HUES64 (cell line): ENCODE measurements around the gene SNX15.

Experiments
- H3K27ac ChIP-seq: 2 replicates; pipeline ENCODE4 v1.7.0; 2013; ENCODE audit warnings: low read depth, low read length, inconsistent platforms
- H3K27me3 ChIP-seq: 2 replicates; pipeline ENCODE4 v1.6.1; 2013; ENCODE audit warnings: mild to moderate bottlenecking, low read length; ENCODE audit not compliant: insufficient read depth
- H3K36me3 ChIP-seq: 2 replicates; pipeline ENCODE4 v1.6.1; 2013; ENCODE audit warnings: mild to moderate bottlenecking, low read length; ENCODE audit not compliant: insufficient read depth
- H3K4me1 ChIP-seq: 2 replicates; pipeline ENCODE4 v1.6.1; 2013; ENCODE audit warnings: mild to moderate bottlenecking, low read length, moderate library complexity; ENCODE audit not compliant: insufficient read depth
- H3K4me3 ChIP-seq: 2 replicates; pipeline ENCODE4 v1.5.1; 2013; ENCODE audit warnings: mild to moderate bottlenecking, low read length, moderate library complexity
- H3K9ac ChIP-seq: 2 replicates; pipeline ENCODE4 v1.6.1; 2013; ENCODE audit warnings: mild to moderate bottlenecking, low read depth, low read length
- H3K9me3 ChIP-seq: 2 replicates; pipeline ENCODE4 v1.6.1; 2013; ENCODE audit warnings: low read depth, low read length; ENCODE audit not compliant: insufficient read depth
- WGBS: fragments of 150-250, 120-280 bp; methylation state at CpG from one replicate; pipeline ENCODE4 v1.1.7; 2013; ENCODE audit warnings: missing lambda C conversion rate; 5-methylcytosine and 5-hydroxymethylcytosine counted together

SNX15 gene

DNA sequence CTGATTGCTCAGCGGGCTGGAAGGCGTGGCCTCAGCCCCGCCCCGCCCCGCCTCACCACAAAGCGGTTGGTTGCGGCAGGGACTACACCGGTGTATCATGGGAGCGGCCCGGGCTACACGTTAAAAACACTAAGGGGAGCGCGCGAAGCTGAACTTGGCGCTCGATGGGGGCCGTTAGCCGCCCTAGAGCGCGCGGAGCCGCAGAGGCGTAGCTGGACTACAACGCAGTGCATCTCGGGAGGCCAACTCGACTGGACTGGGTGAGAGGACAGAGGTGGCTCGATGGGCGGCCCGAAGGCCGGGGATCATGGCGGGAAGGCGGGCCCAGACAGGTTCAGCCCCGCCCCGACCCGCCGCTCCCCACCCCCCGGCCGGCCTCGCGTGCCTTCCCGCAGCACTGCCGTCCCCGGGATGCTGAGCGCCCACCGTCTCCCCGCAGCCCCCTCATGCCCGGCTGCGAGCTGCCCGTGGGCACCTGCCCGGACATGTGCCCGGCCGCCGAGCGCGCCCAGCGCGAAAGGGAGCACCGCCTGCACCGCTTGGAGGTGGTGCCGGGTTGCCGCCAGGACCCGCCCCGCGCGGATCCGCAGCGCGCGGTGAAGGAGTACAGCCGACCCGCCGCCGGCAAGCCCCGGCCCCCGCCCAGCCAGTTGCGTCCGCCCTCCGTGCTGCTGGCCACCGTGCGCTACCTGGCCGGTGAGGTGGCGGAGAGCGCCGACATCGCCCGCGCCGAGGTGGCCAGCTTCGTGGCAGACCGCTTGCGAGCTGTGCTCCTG, 13.8 kb downstream of the SNX15 start, which contains the start of gene SAC3D1:
SAC3D1 (plus strand) TSS at position 364 of the 776 bp plus-strand sequence; CDS start at position 447, 83 bp downstream.
- Histone ChIP-seq H3K27ac (peak within 1 kb of the TSS; percentile 95), H3K9ac (peak within 1 kb of the TSS; percentile 90), H3K27me3 (no peaks in the 10 kb centered on the region), H3K4me1 (peaks cover 5% of the 10 kb centered on the region; the same call in 1 of the 2 replicates), H3K36me3 (peaks cover 34% of the 10 kb centered on the region), H3K9me3 (no peaks in the 10 kb centered on the region), H3K4me3 (peak within 1 kb of the TSS; percentile 95)
- WGBS: under 1% methylated on average over 91 of the region's 91 CpGs

DNA sequence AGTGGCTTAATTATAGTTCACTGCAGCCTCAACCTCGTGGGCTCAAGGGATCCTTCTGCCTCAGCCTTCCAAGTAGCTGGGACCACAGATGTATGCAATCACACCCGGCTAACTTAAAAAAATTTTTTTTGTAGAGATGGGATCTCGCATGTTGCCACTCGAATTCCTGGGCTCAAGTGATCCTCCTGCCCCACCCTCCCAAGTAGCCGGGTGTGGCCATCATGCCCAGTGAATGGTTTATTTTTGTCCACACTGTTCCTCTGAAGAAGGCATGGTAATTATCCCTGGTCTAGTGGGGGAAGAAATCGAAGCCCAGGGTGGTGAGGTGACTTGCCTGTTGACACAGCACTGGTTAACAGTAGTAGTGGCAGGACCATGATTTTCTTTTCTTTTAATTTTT, 15.7 kb downstream of the SNX15 start:
- Histone ChIP-seq H3K9ac (no peak overlapping the region), H3K4me1 (peaks cover 5% of the 10 kb centered on the region; the same call in 1 of the 2 replicates), H3K4me3 (no peak overlapping the region; the same call in 1 of the 2 replicates), H3K9me3 (no peaks in the 10 kb centered on the region), H3K27me3 (no peaks in the 10 kb centered on the region), H3K36me3 (peaks cover 36% of the 10 kb centered on the region), H3K27ac (no peak overlapping the region)
- 97% methylated on average over 6 of the region's 6 CpGs for WGBS

DNA sequence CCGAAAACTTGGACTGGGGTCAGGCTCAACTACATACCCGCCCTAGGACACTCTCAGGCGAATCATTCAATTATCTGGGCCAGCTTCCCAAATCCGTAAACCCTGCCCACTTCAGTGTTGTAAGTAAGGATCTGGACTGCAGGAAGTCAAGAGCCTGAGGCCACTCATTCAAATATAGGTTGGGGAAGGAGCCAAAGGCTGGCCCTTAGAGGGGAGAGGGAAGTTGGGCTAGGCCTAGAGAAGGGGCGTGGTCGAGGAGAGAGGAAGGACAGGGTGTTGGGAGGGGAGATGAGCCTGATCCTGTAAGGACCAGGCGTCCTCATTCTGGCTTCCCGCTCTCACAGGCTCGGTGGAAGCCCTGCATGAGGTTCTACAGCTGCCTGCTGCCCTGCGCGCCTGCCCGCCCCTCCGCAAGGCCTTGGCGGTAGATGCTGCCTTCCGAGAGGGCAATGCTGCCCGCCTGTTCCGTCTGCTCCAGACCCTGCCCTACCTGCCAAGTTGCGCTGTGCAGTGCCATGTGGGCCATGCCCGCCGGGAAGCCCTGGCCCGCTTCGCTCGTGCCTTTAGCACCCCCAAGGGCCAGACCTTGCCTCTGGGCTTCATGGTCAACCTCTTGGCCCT, 16.8 kb downstream of the SNX15 start:
- peaks cover 33% of the 10 kb centered on the region for H3K36me3 ChIP-seq
- no peak overlapping the region for H3K9ac ChIP-seq
- H3K4me1 ChIP-seq: peaks cover 5% of the 10 kb centered on the region; the same call in 1 of the 2 replicates
- no peak overlapping the region for H3K4me3 ChIP-seq
- 96% methylated on average over 23 of the region's 23 CpGs for WGBS
- no peaks in the 10 kb centered on the region for H3K27me3 ChIP-seq
- no peak overlapping the region for H3K27ac ChIP-seq
- no peaks in the 10 kb centered on the region for H3K9me3 ChIP-seq

DNA sequence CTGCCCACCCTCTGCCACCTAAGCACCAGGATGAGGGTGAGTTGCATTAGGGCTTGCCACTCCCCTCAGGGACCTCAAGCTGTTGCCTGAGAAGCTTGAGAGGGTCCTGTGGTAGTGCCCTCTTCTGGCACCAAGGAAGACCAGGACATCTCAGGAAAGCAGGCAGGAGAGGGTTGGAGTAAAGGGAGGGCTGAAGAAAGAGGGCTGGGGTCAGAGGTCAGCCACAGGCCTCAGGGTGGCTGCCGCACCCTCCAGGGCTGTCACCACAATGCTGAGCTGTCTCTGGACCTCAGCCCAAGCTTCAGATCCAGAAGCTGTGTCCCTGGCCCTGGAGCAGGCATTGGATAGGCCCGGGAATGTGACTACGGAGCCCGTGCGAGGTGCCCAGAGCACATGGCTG, 17.8 kb downstream of the SNX15 start:
- Histone ChIP-seq H3K27ac (no peak overlapping the region), H3K9ac (no peak overlapping the region), H3K27me3 (no peaks in the 10 kb centered on the region), H3K4me3 (no peak overlapping the region), H3K9me3 (no peaks in the 10 kb centered on the region), H3K36me3 (peaks cover 33% of the 10 kb centered on the region), H3K4me1 (peaks cover 5% of the 10 kb centered on the region; the same call in 1 of the 2 replicates)
- 95% methylated on average over 5 of the region's 5 CpGs for WGBS

DNA sequence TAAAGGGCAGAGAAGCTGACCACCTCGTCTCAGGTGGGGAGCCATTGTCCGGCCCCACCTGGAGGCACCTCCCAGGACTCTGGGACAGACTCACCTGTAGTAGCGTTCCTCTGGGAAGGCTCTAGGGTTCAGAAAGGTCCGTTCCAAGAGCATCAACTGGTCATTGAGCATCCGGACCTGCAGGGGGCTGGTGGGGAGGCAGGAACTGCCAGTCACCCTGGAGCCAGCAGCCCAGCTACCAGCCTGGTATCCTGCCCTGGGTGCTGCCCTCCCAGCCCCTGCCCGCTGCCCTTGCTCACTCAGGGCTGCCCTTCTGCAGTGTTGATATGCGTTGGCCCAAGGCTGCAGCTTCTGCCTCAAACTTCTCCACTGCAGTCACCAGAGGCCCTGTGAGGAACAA, 18.5 kb downstream of the SNX15 start:
- Histone ChIP-seq H3K27me3 (no peaks in the 10 kb centered on the region), H3K4me1 (no peaks in the 10 kb centered on the region), H3K36me3 (peaks cover 33% of the 10 kb centered on the region), H3K27ac (no peak overlapping the region), H3K9me3 (no peaks in the 10 kb centered on the region), H3K9ac (no peak overlapping the region), H3K4me3 (no peak overlapping the region)
- 92% methylated on average over 7 of the region's 7 CpGs for WGBS

DNA sequence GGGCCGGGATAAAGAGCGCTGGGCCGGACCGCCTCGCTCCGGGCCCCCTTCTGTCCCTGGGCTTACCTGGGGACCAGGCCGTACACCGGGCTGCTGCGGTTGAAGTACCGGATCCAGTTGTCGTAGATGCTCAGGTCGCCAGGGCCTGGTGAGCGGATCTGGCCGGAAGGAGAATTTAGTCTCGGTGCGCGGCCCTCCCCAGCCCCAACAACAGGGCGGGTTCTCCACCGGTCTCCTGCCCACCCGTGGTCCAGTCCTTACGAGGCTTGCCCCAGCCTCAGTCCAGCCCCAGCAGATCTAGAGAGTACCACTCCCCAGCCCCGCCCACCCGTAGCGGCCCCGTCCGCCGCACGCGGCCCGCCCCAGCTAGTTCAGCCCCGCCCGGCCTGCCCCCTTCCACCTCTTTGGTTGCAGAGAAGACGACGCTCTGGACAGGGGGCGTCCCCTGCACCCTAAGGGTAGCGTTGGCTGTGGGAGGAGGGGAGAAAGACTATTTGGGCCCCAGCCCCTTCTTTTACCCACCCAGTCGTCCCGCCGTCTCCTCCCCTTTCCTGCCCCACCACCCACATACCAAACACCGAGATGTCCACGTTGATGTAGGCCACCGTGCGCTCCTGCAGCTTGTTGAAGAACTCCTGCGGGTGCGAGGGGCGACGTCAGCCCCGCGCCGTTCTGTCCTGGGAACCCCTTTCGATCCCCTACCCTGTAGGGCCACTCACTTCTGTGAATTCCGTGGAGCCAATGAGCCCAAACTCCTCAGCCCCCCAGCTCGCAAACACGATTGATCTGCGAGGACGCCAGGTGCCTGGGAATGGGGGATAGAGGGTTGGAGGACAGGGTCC, 20.6 kb downstream of the SNX15 start:
- Histone ChIP-seq H3K27me3 (no peaks in the 10 kb centered on the region), H3K4me1 (no peaks in the 10 kb centered on the region), H3K36me3 (peaks cover 33% of the 10 kb centered on the region), H3K27ac (no peak overlapping the region), H3K9ac (no peak overlapping the region), H3K9me3 (no peaks in the 10 kb centered on the region), H3K4me3 (0 out of 2 replicates have a peak overlapping the region, but pooled peaks have one; percentile 10)
- 77% methylated on average over 41 of the region's 56 CpGs for WGBS

DNA sequence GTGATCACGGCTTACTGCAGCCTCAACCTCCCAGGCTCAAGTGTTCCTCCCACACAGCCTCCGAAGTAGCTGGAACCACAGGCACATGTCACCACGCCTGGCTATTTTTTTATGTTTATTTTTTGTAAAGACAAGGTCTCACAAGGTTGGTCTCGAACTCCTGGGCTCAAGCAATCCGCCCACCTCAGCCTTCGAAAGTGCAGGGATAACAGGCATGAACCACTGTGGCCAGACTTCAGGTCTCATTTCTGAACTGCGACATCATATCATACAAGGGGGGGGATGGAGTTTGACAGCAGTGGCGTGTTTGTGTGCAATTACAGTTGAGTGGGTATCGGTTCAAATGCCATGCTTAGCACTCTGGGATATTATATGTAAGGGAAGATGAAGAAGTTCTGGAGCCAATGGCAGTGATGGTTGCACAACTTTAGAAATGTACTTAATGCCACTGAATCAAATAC, 24.2 kb downstream of the SNX15 start:
- Histone ChIP-seq H3K9ac (no peak overlapping the region), H3K36me3 (0 out of 2 replicates have a peak, but pooled peaks cover 2% of the 10 kb centered on the region), H3K4me3 (no peak overlapping the region), H3K9me3 (no peaks in the 10 kb centered on the region), H3K27ac (no peak overlapping the region), H3K27me3 (no peaks in the 10 kb centered on the region), H3K4me1 (no peaks in the 10 kb centered on the region)
- WGBS: 95% methylated on average over 9 of the region's 9 CpGs

DNA sequence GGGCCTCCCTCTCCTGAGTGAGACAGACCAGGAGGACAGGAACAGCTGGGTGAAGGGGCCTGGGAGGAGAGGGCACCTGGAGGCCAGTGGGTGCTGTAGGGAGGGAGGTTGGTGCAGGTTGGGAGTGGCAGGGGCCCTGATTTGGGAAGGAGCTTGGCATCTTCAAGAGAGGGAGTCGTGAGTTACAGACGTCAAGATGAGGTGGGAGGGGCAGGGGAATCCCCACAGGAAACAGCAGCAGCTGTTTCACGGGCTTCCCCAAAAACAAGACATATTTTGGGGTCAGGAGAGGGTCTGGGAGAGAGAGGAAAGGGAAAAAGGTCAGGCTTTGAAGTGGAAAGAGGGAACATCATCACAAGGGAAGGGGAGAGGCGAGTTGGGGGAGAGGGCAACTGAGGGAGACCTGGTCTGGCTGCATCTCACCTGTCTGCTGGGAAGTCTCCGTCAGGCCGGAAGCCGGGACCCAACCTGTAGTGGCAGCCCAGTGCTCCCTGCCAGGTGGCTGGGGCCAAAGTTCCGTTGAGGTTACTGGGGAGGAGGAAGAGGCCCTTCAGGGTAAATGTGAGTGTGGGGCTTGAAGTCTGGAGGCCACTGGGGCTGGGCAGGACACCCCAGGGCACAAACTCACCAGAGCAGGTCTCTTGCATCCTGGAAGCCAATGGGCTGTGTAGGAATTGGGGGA, 26.7 kb downstream of the SNX15 start:
- H3K4me3 ChIP-seq: no peak overlapping the region
- no peak overlapping the region for H3K9ac ChIP-seq
- H3K27me3 ChIP-seq: no peaks in the 10 kb centered on the region
- 69% methylated on average over 8 of the region's 8 CpGs for WGBS
- H3K36me3 ChIP-seq: no peaks in the 10 kb centered on the region
- no peaks in the 10 kb centered on the region for H3K9me3 ChIP-seq
- no peak overlapping the region for H3K27ac ChIP-seq
- no peaks in the 10 kb centered on the region for H3K4me1 ChIP-seq

DNA sequence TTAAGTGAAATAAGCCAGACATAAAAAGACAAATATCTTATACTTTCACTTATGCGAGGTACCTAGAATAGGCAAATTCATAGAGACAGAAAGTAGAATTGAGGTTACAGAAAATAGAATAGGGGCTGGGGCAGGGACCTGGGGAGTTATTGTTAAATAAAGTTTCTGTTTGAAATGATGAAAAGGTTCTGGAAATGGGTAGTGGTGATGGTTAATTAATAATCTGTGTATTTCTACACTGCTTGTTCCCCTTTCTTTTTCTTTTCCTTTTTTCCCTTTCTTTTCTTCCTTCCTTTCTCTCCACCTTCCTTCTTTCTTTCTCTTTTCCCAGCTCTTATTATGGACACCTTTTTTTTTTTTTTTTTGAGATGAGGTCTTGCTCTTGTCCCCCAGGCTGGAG, 28.3 kb downstream of the SNX15 start:
- Histone ChIP-seq H3K9ac (no peak overlapping the region), H3K4me3 (no peak overlapping the region), H3K27ac (no peak overlapping the region), H3K36me3 (no peaks in the 10 kb centered on the region), H3K27me3 (no peaks in the 10 kb centered on the region), H3K9me3 (no peaks in the 10 kb centered on the region), H3K4me1 (no peaks in the 10 kb centered on the region)
- WGBS: 91% methylated on average over 1 of the region's 1 CpG

DNA sequence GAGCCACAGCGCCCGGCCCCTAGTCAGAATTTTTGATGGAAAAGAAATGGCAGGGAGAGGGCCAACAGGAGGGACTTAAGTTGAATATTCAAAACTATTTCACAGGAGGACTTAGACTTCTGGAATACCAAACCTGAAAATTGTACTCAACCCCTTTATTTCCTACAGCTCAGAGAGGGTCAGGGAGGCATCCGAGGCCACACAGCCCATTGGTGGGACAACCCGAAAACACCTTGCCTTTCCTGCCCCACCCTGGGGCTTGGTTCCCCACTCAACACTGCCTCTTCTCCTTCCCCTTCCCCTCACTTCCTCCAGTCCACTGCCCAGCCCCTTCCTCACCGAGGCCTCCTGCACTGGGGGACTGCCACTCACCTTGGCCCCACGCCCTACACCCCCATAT, 29.8 kb downstream of the SNX15 start:
- 89% methylated on average over 6 of the region's 6 CpGs for WGBS
- H3K27ac ChIP-seq: no peak overlapping the region
- no peaks in the 10 kb centered on the region for H3K9me3 ChIP-seq
- no peak overlapping the region for H3K9ac ChIP-seq
- no peak overlapping the region for H3K4me3 ChIP-seq
- H3K4me1 ChIP-seq: no peaks in the 10 kb centered on the region
- no peaks in the 10 kb centered on the region for H3K27me3 ChIP-seq
- no peaks in the 10 kb centered on the region for H3K36me3 ChIP-seq
